Stimulated activated CD4-positive, alpha-beta T cell treated with anti-CD3 and anti-CD28 coated beads, Interleukin-1b, Interleukin-23, amount 100 ng/mL, for 4 hours (primary cell): ENCODE results near the gene DNAJB13.
"Not testable (repeated sequence)": the region's sequence is repeated elsewhere in the genome, so short reads cannot be mapped to it uniquely, and the experiment has no call there.

Source experiments
- DNase-seq, 2 donors: peaks; one replicate each; pipeline ENCODE4 v3.0.0-alpha.2; 2020; ENCODE audit warnings: low read depth in 2 of 2

Gene DNAJB13

DNA sequence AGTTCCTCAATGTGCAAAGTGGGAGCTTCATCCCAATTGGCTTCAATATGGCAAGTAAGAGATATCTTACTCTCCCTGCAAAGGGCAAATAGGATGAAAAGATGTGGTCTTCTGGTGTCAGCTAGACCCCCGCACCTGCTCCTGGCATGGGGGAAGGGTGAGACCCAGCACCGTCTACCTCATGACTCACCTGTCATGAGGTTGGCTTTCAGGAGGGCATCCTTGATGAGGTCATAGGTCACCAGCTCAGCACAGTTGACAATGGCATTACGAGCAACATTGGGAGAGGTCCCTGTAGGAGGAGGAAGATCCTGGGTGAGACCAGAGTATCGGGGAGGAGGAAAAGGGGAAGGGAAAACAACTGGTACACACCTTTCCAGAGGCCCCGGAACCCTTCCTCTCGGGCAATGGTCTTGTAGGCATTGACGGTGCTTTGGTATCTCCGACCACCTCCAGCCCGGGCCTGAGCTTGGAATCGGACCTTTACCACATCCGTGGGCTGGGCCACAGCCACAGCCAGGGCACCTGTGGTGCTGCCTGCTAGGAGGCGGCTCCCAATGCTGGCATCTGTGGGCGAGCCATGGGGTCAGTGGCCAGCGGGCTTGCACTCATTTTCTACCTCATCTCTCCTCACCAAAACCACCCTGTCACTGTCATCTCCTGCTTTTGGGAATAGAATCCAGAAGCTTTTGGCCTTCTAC, 25.8 kb downstream of the DNAJB13 start:
- DNase-seq: no peak

DNA sequence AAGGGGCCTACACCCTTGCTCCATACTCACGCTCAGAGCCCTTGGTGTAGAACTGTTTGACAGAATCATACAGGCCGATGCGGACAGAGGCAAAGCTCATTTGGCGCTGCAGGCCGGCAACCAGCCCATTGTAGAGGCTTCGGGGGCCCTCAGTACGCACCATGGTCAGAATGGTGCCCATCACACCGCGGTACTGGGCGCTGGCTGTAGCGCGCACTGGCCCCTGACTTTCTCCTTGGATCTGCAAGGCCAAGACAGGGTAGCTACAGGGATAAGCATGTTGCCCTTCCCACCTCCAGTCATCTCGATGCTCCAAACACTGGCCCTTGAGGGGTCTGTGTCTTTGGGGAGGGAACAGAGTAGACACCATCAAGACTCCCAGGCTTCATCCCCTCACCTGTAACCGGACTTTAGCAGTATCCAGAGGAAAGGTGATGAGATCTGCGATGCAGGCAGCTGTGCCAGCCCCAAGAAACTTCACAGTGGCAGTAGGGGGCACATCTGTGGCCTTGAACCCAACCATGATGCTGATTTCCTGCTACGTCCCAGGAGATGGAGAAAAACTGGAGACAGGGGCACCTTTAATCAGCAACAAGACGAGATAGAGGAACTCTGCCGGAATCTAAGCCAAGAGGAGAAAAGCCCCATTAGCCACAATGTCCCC, 27.2 kb downstream of the DNAJB13 start:
- DNase-seq: no peak

DNA sequence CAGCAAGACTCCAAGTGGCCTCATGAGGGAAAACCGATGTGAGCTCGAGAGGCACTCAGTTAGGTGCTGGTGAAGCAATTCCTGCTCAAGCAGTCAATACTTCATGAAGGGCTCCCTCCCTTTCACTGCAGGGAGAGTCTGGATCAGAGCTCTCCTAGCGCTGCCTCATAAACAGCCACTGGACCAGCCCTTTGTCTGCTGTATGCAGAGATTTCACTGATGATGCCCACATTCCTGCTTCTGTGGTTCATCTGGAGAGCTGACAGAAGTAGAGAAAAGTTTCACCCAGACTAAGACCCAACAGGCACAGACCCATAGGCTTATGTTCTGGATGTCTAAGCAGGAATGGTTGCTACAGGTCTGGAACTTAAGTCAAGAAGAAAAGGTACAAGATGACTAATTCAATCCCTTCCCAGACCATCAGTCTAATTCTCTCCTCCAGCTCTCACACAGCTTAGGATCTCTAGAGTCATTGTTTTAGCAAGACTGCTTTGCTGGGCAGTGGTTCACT, 27.8 kb downstream of the DNAJB13 start:
- DNase-seq: no peak

DNA sequence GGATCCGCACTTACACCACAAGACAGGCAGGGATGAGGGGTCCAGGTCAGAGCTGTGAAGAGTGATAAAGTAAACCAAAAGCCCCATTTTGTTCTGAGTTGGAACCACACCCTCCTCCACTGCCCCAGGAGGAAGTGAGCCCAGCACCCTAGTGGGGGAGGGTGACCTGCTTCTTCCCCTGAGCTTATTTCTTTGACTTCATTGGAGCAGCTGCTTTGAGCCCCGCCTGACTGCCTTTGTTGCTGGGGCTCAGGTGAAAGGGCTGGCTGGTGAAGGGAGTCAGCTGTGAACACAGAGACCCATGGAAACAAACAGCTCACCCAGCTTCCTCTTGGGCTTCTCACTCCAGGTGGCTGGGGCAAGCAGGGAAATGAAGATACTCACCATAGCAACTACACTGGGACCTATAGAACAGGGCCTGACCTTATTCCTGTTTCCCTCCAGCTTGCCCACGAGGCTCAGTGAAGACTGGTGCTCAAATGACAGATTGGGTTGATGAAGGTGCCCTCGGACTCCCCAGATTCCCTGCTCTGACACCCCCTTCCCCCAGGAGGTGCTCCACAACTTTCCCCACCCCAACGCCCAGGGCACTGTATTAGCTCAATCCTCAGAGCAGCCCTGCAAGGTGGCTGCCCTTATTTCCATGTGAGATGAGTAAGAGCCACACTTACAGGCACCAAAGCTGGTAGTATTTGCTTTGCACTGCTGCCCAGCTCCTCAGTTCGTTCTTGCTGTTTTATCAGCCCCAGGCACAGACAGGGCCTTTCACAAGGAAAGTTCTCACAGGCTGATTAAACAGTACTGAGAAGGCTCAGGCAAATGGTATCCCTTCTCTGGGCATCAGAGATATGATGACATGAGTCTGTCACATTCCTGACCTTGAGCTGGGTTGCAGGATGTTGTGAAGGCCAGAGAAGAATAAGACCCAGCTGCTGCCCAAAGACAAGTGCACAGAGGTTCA, 29.5 kb downstream of the DNAJB13 start:
- DNase-seq: peak; percentile 40 to 58

DNA sequence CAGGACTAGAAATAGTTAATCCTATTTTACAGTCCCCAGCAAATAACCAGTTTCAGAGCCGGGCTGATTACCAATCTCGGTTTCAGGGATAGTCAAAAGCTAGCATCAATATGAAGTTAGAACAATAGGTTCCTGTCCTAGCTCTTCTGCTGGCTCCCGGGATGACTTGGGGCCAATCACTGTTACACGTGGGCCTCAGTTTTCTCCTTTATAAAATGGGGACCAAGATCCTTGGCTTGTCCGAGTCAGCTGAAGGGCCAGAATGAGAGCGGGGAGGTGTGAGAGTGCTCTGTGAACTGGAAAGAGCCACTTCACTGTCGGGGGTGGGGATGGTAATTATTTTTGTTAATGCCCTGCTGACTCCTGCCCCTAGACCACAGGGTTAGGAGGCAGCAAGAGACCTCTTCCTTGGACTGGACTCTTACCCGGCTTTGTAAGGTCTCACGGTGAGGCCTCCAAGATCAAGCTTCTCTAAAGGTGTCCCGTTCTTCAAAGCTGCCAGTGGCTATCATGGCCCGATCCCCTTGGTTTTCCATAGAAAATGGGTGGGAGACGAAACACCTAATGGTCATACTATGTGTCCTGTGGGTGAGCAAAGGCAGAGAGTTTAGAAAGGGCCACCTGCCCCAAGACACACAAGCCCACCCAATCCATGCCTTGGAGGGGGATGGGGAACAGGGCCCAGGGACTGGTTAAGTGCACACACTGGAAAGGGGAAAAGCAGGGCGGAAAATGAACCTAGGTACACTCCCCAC, 30.4 kb downstream of the DNAJB13 start:
- DNase-seq: no peak

DNA sequence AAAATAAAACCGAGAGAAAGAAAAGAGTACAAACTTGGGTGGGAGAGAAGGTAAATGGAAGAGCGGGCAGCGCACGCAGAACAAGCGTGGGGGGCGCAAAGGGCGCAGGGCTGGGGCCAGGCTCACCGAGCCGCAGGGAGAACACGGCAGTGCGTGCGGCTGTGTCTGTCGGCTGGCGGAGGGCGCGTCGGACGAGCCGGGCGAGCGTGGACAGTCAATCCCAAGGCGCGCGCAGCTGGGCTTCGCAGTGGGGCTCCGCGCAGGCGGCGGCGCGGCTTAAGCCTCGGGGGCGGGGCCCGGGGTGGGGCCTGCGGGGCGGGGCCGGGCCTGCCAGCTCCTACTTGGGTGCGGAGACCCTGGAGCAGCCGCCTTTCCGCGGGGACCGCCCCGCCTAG, 31.8 kb downstream of the DNAJB13 start, which contains the start of gene UCP2:
Gene UCP2, minus strand, starts transcription at position 249 of the 395 bp plus-strand sequence. CDS start 4,465 bp downstream, outside the sequence.
- DNase-seq: peak; percentile 65 to 85

DNA sequence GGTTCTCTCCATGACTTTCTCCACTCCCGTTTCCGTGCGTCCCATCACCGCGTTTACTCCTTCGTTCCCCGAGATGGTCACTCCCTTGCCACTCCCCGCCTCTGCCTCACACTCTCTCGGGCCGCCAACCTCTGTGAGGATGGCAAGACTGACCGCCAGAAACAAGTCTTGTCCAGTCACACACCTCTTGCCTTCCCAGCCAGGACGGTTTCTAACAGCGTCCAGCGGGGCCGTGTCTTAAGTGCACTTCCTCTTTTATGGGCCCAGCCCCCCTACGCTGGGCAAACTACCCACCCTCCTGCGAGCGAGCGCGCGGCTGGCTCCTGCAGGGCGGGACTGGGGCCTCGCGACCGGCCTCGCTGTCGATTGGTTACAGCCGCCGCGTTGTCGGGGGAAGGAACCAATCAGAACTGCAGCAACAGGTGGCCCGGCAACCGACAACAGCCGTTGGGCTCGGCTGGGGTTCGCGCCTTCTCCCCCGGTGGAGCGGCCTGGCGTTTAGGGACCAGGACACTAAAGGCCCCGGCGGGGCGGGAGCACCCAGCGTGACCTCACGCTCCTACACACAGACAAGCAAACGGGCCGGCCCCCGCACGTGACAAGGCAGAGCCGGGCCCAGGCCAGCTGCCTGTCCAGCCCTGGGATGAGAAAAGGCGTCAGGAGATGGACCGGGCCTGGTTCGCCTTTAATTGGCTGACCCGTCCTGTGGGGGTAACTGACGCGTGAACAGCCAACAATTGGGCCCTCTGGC, 32.3 kb downstream of the DNAJB13 start:
- DNase-seq: peak; percentile 83 to 84

DNA sequence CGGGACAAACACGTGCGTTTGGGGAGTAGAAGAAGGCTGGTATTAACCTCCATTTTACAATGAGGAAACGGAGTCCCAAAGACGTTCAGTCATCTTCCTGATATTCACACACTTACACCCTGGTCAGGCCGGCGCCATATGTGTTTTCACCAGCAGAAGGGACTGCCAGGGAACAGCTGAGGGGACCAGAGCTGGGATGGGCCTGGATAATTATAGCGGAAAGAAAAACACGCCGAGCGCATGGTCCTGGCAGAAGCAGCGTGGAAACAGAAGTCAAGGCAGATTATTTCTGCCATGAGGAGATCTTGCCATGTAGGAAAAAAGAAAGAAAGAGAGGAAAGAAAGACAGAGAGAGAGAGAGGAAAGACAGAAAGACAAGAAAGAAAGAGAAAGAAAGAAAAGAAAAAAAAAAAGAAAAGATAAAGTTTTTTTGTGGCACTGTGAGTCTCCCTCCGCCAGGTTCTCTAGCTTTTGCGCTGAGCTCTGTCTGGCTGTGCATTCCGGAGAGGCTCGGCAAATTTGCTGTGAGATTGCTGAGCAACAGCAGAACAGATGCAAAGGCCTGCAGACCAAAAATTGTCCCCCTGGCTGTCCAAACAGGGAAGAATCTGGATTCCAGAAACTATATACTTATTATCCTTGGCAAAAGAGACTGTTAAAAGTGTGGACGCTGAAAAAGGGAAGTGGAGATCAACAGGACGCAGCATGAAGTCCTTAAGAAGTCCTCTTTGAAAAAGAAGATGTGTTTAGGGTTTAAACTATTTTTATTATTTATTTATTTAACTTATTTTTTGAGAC, 33.1 kb downstream of the DNAJB13 start:
- DNase-seq: no peak

DNA sequence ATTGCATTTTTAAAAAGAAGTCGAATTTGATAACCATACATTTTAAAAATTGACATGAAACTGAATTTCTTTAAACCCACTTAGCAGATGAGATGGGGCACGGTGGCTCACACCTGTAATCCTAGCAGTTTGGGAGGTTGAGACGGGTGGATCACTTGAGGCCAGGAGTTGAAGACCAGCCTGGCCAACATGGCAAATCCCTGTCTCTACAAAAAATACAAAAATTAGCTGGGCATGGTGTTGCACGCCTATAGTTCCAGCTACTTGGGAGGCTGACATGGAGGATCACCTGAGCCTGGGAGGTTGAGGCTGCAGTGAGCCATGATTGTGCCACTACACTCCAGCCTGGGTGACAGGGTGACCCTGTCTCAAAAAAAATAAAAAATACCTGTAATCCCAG, 34.8 kb downstream of the DNAJB13 start:
- DNase-seq: not testable (repeated sequence)

DNA sequence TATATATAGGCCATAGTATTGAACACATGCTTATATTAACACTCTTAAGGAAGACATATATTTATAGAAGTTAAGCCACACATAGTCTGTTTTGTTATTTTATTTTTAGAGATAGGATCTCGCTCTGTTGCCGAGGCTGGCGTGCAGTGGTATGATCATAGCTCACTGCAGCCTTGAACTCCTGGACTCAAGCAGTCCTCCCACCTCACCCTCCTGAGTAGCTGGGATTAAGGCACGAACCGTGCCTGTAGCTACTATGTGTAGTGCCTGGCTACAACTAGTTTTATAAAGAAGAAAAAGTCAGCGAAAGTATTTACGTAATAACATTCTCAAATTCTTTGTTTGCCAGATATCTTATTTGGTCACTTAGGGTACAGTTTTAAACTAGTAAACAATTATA, 37.4 kb downstream of the DNAJB13 start:
- no peak for DNase-seq

DNA sequence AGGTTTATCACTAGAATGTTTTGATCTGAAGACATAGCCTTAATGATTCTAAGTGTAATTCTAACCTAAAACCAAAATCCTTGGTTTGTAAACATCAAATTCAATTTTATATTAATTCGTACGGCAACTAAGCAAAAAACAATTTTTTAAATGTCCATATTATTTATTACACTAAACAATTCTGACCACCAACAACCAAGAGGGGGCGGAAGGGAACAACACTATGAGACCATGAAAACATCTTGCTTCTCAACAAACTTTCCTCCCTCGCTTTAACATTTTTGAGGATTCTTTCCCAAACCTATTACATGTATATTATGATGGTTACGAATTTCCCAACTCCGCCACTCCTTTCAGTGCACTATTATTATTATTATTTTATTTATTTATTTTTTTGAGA, 38.3 kb downstream of the DNAJB13 start:
- no peak for DNase-seq

DNA sequence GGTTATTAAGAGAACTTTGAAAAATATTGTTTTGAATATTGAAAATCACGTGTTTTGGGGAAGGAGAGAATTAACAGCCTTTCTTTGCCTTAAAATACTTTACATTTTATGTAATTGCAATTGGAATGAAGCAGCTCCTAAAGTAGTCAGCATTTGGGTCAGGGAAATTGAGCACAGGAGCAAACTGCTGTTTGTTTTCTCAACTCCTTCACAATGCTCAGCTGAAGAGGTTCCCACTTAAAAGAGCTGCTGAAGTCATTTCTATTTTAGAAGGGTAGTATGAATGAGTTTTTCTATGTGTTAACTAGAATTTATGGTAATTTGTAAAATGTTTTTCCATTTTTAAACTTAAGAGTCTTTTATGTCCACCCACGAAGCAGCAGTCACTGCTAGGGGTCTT, 39.9 kb downstream of the DNAJB13 start:
- DNase-seq: no peak

DNA sequence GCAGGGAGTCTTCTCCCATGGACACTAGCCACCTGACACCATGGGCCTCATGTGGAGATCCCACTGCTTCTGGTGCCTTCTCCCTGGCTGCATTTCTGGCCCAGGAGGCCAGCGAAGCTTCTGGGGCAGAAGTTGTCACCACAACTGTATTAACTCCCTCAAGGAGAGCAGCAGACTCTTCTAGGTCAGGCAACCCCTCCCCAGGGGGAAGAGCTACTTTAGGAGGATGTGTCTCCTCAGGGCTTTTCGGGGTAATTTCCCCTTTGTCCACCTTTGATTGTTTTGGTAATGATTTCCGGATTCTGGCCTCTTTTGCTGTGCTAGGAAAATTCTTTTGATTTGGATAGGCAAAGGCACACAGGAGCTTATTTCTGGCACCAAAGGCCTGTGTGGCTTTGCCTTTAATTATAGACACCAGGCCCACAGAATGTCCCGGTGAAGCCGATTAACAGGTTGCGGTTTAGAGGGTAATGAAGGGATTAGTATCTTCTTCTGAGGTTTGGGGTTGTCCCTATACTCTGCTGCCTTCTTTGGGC, 40.7 kb downstream of the DNAJB13 start:
- no peak for DNase-seq

DNA sequence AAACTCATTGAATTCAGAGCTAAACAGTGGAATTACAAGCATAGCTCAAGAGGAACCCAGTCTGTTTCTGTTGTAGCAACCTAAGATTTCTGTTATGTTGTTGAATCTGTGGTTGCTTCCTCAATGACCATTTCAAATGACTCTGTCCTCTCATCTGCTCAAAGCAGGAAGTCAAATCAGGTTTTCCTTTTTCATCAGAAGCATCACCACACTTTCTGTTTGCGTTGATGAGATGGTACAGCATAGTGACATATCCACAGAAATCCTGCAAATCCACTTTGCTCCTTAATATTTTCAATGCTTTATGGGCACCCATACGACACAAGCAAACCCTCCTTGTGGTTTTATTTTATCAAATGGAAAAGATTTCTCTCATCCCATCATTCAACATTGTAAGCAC, 44.4 kb downstream of the DNAJB13 start:
- DNase-seq: no peak

DNA sequence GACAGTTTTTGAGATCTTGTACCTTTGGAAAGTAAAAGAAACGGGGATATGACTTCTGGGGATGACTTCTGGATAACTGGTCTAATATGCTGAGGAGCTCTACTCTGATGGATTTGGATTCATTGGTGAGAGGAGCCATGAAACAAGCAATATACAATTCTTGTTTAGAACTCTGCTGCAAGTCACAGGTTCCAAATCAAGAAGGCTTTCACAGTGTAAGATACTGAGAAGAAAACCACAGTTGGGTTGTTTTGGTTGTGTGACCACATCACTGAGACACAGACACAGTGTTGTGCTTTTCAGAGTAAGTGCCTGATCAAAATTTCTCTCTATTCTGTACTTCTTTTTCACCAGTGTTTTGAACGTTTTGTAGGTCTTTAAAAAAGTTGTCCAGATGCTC, 44.9 kb downstream of the DNAJB13 start:
- no peak for DNase-seq

DNA sequence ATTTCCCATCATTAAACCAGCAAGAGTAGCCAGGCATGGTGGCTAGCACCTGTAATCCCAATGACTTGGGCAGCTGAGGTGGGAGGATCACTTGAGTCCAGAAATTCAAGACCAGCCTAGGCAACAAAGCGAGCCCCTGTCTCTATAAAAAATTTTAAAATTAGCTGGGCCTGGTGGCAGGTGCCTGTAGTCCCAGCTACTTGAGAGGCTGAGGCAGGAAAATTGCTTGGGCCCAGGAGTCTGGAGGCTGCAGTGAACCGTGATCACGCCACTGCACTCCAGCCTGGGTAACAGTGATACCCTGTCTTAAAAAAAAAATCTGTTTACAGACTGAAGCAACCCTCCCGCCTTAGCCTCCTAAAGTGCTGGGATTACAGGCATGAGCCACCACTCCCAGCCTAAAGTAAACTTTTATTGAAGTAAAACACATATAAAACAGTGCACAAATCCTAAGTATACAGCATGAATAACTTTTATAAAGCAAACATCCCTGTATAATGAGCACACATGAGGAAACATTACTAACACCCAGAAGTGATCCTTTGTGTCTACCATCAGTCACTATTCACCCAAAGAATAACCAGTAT, 45.4 kb downstream of the DNAJB13 start:
- no peak for DNase-seq

DNA sequence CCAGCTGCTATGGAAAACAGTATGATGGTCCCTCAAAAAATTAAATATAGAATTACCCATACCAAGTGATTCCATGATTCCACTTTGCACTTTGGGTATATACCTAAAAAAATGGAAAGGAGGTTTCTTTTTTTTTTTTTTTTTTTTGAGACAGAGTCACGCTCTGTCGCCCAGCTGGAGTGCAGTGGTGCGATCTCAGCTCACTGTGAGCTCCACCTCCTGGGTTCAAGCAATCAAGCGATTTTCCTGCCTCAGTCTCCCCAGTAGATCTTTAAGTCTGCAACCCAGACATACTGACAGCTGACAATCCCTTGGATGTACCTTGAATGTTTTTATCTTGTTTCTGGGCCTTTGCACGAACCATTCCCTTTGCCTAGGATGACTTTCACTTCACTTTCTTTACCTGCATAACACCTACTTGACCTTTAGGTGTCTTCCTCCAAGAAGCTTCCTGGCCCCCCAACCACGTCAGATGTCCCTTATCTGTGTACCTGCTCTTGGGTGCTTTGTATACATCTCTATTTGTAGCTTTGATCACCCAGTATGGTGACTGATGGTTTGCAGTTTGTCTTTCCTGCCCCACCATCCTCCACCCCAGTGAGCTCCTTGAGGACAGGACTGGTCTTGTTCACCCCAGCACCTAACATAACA, 46.4 kb downstream of the DNAJB13 start:
- no peak for DNase-seq

DNA sequence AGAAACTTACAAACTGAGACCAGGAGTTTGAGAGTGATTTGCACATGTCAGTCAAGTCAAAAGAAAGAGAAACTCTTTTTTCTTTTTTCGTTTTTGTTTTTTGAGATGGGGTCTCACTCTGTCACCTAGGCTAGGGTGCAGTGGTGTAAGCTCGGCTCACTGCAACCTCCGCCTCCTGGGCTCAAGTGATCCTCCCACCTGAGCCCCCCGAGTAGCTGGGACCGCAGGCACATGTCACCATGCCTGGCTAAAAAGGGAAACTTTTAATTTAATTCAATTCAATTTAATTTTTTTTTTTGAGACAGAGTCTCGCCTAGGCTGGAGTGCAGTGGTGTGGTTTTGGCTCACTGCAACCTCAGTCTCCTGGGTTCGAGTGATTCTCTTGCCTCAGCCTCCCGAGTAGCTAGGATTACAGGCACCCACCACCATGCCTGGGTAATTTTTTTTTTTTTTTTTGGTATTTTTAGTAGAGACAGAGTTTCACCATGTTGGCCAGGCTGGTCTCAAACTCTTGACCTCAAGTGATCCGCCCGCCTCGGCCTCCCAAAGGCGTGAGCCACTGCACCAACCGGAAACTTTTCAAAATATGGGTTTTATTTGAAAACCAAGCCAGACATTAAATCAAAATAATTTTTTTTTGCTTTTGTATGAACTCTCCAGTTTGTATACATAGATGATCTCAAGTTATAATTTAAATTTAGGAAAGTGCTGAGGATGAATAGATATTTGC, 48.2 kb downstream of the DNAJB13 start:
- DNase-seq: no peak
